ENCODE measurements around the gene OR4D11.
"Not testable (repeated sequence)": the region's sequence is repeated elsewhere in the genome, so short reads cannot be mapped to it uniquely, and the experiment has no call there.

OR4D11 gene

DNA sequence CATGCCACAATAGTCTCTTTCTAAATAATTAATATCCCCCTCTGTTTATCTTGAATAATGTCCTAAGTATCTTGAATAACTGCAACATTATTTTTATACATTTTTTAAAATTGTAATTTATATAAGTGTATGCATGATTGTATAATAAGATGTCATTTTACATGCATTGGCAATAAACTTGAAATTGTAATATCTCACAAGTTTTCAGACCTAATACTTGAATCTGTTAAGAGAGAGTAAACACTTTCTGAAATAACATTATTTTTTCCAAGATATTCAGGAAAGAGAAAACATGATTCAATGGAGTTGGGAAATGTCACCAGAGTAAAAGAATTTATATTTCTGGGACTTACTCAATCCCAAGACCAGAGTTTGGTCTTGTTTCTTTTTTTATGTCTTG, at the start of gene OR4D11:
TSS of gene OR4D11 (plus strand) at position 301 of the 400 bp plus-strand sequence. CDS start at position 301, 0 bp downstream.
- no peak for DNase-seq

DNA sequence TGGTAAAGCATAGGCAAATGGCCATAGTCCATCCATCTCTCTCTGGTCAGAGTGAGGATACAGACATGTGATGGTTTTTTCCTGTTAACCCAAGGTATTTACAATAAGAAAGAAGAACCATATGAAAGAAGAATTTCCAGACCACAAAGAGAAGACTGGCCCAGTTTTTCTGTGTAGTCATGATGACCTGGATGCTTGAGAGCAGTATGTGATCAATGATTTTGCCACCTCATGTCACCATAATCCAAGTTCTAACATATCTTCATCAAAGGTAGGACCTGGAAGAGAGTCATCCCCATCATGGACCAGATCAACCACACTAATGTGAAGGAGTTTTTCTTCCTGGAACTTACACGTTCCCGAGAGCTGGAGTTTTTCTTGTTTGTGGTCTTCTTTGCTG, 46.7 kb upstream of the OR4D11 start, which contains the start of gene OR4D6:
TSS of gene OR4D6 (plus strand) at position 301 of the 400 bp plus-strand sequence. CDS start at position 301, 0 bp downstream.
- no peak for DNase-seq

DNA sequence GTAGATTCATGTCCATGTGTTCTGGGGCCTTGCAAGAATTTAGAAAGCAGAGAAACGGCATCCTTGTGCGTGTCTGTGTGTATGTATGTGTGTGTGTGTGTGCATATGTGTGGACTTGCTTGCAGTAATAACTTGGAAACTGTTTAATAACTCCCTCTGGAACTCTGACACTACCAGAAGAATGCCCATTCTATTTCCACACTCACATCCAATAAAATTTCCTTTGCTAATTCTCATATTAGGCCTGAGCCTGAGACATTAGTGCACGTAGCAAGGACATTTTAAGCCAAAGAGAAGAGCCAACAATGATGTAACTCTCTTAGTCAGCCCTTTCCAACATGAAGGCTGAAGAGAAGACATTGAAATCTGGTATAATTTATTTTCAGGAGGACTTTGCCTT, 43.5 kb upstream of the OR4D11 start:
- no peak for DNase-seq

DNA sequence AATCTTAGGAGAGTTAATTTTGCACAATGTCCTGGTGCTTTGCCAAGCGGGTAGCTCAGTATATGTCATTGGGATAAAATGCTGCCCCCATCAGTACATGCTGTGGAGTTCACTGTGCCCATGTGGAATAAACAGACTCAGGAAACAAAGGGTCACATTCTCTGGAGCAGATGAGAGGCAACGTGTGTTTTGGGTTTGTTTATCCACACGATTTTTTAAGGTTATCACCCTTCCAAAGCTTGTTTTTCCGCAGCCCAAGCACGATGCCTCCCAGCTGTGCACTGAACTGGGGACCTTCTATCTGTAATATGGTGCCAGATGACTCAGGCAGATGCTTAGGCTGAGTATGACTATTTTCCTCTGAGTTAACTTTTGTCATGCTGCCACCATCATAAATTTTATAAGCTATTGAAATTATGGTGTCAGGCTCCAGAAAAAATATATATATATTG, 40.2 kb upstream of the OR4D11 start:
- DNase-seq: no peak

DNA sequence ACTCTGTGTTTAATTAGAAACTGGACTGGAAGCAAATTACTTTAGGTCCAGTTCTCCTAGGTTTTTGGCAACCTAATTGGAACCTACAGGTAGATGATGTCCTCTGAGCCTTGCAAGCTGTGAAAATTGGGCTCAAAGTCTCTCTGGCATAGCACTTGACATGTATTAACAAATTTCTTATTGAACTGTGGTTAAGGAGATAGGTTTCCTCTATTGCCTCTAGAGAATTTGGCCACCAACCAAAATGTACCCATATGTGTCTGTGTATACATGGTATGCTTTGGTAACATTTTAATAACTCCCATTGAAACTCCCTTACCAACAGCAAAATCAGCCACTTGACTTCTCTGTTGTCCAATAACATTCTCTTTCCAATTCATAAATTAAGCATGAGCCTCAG, 30.4 kb upstream of the OR4D11 start, which contains the start of gene OR4D10:
TSS of gene OR4D10 (plus strand) at position 301 of the 400 bp plus-strand sequence. CDS start 4,115 bp downstream, outside the sequence.
- DNase-seq: no peak

DNA sequence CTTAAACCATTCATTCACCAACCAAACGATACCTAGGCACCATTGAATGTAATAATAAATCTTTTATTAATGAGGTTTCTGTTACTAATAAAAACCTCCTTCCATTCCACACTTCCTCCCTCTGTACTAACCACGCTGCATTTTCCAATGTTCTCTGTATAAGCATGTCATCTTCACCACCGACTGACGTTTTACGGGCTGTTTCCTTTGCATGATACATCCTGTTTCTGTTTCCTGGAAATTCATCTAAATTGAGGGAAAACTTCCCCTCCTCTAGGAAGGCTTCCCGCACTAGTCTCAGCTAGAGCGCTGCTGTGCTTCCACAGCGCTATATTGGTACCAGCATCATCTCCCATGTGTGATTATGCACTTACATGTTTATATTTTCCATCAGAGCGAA, 28.2 kb upstream of the OR4D11 start:
- DNase-seq: no peak

DNA sequence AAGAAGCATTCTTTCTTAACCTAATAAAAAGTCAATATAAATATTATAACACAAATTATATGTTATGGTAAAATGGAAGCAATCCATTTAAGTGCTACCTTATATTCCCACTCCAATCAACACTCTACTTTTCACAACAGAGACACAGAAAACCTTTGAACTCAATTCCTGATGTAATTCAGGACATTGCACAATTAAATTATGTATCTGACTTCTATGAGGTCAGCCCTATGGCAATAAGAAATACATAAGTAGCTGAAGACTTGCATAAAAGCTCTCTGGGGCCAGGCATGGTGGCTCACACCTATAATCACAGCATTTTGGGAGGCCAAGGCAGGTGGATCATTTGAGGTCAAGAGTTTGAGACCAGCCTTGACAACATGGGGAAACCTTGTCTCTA, 23.5 kb upstream of the OR4D11 start:
- no peak for DNase-seq

DNA sequence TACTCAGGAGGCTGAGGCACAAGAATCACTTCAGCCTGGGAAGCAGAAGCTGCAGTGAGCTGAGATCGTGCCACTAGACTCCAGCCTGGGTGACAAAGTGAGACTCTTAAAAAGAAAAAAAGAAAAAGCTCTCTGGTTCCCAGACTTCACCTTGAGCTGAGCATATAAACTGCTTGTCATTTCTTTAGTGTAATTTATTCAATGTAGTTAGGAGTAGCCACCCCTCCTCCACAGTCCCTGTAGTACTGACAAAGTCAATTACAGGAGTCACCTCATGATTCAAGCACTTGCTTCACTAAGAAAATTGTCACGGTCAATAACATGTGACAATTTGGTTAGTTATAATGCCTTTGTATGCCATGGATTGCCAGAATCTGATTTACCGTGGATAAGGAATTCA, 23.0 kb upstream of the OR4D11 start:
- DNase-seq: no peak

DNA sequence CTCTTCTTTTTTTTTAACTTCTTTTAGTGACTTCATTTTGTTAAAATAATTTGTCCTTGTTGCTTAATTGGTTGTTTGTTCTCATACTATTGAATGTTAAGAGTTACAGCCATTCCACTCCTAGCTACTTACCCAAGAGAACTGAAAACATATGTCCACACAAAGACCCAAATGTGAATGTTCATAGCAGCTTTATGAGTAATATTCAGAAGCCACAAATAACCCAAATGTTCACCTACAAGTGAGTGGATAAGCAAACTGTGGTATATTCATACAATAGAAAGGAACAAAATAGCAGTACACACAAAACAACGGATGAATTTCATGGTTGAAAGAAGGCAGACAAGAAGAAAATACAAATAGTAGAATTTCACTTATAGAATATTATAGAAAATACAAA, 1.4 kb upstream of the OR4D11 start:
- DNase-seq: no peak

DNA sequence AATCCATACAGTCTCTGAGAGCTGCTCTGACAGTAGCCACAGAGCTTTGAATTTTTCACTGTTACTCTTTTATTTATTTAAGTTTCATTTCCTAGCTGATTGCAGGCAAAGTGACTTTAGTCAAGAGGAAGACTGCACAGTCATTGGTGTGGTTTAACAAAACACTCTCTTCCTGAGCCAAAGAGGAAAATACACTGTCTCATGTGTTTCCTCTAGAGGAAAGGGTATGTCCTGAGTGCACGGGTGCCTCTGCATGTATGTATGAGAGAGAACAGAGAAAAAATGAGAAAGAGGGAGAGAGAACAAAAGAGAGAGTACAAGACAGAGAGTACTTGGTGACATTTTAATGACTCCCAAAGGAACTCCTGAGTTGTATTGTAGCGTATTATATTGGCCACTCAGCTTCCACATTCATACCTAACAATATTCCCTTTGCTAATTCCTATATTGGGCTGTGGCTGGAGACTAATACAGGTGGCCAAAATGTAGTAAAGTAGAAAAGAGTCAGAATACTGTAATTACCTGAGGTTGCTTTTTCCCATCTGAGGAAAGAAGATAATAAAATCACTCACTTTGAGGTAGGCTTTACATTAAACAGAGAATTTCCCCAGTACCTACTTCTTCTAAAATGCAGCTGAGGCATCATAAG, 7.7 kb downstream of the OR4D11 start, which contains the start of gene OR4D9:
TSS of gene OR4D9 (plus strand) at position 599 of the 649 bp plus-strand sequence. CDS start 3,374 bp downstream, outside the sequence.
- DNase-seq: no peak

DNA sequence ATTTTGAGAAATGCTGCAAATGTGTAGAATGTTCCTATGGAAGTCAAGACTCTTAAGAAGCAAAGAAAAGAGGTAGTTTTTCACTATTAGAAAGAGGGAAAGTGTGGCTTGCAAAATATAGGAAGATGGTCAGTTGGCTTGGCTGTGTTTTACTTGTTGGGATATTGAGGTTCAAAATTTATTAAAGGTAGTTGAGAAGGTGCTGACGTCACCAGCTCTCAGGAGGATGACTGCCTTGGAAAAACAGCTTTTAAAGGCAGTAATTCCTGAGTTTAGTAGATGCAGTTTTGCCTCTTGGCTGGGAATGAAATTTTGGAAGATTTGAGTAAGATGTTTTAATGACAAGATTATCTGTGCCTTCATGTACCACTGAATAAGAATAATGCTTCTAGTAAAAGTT, 8.3 kb downstream of the OR4D11 start:
- no peak for DNase-seq

DNA sequence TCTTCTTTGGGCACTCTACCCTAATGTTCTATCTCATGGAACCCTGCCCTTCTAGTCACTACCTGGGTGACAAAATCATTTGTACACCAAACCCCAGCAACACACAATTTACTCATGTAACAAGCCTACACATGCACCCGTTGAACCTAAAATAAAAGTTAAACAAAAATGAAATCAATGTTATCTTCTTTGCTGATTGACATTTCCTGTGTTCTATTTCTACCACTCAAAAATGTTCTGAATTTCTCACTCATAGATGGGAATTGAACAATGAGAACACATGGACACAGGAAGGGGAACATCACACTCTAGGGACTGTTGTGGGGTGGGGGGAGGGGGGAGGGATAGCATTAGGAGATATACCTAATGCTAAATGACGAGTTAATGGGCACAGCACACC, 16.8 kb downstream of the OR4D11 start:
- DNase-seq: not testable (repeated sequence)

DNA sequence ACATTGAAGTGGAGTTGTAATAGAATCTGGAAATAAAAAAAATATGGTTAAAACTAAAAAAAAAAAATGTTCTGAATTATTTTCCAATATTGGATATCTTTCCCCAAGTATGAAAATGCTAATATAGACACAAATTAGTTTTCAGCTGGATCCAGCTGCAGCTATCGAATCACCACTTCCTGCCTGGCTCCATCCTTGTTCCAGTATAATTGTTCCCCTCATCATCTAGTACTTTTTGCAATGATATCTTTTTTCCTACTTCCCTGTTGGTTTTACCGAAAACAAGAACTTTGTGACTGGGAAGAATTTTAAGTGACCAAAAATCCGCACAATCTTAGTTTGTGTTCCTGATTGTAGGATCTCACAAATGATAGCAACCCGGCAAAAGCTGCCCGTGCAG, 17.4 kb downstream of the OR4D11 start:
- DNase-seq: no peak

DNA sequence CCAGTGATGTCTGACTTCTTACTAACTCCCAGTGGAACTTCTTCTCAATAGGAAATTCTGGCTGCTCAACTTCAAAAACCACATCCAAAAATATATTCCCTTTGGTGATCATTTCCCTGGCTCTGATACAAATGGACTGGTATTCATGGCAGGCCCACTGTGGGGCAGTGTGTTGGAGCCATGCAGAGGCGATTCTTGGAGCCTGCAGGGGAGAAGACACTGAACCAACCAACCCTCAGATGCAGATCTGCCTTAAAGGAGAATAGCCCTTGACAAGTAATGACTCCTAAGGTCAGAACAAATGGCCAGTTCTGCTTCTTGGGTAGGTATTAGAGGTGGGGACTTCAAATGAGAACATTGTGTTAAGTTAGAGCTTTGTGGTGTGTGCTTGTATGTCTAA, 20.2 kb downstream of the OR4D11 start:
- DNase-seq: no peak

DNA sequence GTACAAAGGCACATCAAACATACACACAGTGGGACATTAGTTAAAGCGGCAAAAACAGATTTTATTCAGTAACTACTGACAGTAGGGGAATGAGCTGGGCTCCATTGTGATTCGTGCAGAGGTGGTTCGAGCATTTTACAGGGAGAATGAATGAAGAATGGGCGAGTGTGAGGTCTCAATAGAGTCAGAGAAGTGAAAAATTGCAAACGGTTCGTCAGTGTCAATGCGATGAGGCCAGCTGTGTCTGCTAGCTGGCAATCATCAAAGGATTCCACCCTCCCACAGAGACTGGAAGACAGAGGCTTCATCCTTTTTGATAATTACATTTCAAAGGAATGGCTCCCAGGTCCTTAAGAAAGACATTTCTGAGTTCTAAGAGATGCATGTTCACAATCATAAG, 25.3 kb downstream of the OR4D11 start:
- no peak for DNase-seq

DNA sequence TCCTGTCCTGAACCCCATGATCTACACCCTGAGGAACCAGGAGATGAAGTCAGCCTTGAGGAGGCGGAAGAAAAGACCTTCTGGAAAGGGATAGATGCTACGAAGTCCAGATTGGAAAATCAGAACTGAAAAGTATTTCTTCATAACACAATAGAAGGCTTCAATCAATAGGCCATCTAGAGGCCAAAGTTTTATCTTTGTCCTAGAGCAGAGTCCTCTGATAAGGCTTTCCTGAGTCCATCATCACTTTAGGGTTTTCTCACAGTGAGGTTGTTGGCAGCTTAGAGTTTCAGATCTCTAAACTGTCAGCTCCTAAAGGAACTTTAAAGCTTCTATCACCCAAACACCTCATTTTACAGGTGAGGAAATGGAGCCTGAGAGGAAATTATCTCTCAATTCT, 29.2 kb downstream of the OR4D11 start:
- no peak for DNase-seq

DNA sequence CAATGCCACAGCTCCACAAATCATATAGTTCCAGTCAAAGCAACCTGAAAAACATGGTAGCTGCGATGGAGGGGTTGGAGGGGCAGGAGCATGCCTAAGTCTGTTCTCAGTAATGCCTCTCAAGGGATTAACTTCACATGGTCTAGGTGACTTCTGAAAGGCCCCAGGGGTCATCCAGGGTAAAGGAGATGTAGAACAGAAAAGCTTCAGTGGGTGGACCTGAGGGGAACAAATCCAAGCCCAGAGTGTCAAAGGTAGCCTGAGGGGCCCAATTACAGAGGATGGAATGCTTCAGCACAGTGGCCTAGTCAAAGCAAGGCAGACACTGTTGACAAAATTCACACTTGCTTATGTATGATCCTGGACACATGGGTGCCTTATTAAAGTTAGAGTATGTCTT, 31.3 kb downstream of the OR4D11 start:
- no peak for DNase-seq

DNA sequence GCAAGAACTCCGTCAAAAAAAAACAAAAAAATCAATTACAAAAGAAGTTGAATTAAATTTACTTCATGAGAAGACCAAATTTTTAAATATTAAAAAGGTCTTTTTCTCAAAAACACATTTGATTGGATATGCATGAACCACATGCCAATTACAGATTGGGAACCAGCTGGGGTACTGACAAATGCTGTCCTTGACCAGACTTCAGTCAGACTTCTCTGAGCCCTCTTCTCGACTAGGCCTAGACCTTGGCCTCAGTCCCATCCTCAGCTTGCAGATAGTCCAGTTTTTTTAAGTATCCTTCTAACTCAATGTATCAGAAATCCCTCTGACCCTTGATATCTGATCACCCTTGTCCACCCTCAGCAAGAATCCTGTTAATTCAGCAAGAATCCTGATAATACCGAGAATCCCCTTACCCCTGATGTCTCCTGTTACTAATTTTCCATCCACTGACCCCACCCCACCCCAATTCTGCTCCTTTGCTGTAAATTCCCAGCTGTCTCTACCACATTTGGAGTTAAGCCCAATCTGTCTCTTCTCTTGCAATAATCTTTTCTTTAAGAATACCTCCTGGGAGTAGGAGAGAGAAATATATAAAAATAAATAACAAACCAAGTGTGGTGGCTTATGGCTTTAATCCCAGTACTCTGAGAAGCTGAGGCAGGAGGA, 38.9 kb downstream of the OR4D11 start:
- no peak for DNase-seq

DNA sequence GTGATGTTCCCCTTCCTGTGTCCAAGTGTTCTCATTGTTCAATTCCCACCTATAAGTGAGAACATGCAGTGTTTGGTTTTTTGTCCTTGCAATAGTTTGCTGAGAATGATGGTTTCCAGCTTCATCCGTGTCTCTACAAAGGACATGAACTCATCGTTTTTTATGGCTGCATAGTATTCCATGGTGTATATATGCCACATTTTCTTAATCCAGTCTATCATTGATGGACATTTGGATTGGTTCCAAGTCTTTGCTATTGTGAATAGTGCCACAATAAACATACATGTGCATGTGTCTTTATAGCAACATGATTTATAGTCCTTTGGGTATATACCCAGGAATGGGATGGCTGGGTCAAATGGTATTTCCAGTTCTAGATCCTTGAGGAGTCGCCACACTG, 40.3 kb downstream of the OR4D11 start:
- not testable (repeated sequence) for DNase-seq

DNA sequence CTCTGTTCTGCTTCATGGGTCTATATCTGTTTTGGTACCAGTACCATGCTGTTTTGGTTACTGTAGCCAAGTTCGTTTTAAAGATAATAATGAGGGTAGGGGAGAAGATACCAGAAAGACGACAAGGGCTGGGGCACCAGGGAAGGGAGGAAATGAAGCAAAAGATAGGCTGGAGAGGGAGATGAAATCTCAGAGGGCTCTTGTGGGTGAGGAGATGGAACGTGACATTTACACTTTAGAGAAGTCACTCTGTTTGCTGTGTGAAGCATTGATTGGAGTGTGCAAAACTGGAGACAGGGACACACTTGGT, 41.4 kb downstream of the OR4D11 start:
- no peak for DNase-seq

DNA sequence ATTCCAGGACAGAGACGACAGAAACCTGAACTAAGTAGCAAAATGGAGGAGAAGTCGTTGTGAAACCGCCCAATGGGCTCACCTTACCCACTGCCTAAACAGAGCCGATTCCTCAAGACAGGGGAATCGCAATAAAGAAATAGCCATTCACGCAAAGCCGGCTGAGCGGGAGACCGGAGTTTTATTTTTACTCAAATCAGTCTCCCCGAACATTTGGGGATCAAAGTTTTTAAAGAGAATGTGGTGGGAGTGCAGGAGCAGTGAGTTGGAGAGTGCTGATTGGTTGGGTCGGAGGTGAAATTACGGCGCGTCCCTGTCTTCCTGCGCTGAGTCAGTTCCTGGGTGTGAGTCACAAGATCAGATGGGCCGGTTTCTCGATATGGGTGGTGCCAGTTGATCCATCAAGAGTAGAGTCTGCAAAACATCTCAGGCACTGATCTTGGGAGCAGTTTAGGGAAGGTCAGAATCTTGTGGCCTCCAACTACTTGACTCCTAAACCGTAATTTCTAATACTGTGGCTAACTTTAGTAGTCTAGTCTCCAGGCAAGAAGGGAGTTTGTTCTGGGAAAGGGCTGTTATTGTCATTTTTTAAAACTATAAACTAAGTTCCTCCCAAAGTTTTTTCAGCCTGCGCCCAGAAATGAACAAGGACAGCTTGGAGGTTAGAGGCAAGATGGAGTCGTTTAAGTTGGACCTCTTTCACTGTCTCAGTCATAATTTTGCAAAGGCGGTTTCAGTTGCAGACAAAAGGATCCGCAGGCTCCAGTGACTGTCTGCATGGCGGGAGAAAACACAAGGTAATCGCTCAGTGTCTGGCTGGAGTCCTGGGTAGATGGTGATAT, 42.0 kb downstream of the OR4D11 start:
- no peak for DNase-seq

DNA sequence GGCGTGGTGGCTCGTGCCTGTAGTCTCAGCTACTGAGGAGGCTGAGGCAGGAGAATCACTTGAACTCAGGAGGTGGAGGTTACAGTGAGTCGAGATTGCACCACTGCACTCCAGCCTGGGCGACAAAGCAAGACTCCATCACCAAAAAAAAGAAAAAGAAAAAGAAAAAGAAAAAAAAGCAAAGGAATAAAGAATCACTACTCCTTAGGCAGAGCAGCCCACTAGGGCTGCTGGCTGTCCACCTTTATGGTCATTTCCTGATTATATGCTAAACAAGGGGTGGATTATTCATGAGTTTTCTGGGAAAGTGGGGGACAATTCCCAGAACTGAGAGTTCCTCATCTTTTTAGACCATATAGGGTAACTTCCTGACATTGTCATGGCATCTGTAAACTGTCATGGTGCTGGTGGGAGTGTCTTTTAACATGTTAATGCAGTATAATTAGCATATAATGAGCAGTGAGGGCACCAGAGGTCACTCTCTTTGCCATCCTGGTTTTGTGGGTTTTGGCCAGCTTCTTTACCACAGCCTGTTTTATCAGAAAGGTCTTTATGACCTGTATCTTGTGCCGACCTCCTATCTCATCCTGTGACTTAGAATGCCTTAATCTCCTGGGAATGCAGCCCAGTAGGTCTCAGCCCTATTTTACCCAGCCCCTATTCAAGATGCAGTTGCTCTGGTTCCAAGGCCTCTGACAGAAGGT, 44.4 kb downstream of the OR4D11 start:
- not testable (repeated sequence) for DNase-seq

DNA sequence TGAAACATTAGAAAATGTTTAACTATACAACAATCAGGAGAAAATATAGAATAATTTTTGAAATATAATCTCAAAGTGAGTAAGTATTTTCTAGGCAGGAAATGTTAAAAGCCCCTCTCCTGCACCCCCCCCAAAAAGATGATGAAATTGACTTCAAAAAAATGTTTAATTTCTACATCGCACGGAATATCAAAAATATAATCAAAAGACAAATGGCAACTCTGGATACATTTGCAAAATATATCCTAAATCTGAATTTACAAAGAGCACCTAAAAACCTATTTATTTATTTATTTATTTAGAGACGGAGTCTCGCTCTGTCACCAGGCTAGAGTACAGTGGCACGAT, 44.9 kb downstream of the OR4D11 start:
- DNase-seq: no peak
